NK-92 treated with Interleukin-12 subunit alpha and Interleukin-12 subunit beta, amount 100 ng/mL, for 24 hours (cell line): ENCODE measurements around the gene UBE2E2.

Experiments
- DNase-seq: peaks from one replicate; lab custom pipeline; 2025; lab: John Stamatoyannopoulos, UW

UBE2E2 gene

GRCh38 chr3:23240171-23240785 is 37.2 kb downstream of the UBE2E2 start:
- no peak for DNase-seq

- no peak for DNase-seq
Measured at GRCh38 chr3:23241256-23241655, 38.1 kb downstream of the UBE2E2 start.

GRCh38 chr3:23242106-23242505 is 39.0 kb downstream of the UBE2E2 start:
- DNase-seq, result no peak

GRCh38 chr3:23244324-23245041 is 41.4 kb downstream of the UBE2E2 start:
- no peak for DNase-seq

- no peak for DNase-seq
Measured at GRCh38 chr3:23246651-23247050, 43.5 kb downstream of the UBE2E2 start.

GRCh38 chr3:23248594-23249131 is 45.5 kb downstream of the UBE2E2 start:
- no peak for DNase-seq

- DNase-seq, result no peak
Measured at GRCh38 chr3:23249961-23250360, 46.8 kb downstream of the UBE2E2 start.

- DNase-seq, result no peak
Measured at GRCh38 chr3:23252122-23252521, 49.0 kb downstream of the UBE2E2 start.

GRCh38 chr3:23253214-23253613 is 50.1 kb downstream of the UBE2E2 start:
- no peak for DNase-seq

GRCh38 chr3:23254282-23254681 is 51.2 kb downstream of the UBE2E2 start:
- no peak for DNase-seq

- no peak for DNase-seq
Measured at GRCh38 chr3:23254835-23255234, 51.7 kb downstream of the UBE2E2 start.

- no peak for DNase-seq
Measured at GRCh38 chr3:23256741-23257435, 53.8 kb downstream of the UBE2E2 start.

- DNase-seq, result no peak
Measured at GRCh38 chr3:23258110-23258509, 55.0 kb downstream of the UBE2E2 start.

GRCh38 chr3:23259515-23259914 is 56.4 kb downstream of the UBE2E2 start:
- DNase-seq, result no peak

GRCh38 chr3:23262766-23263165 is 59.6 kb downstream of the UBE2E2 start:
- DNase-seq, result no peak

- DNase-seq, result no peak
Measured at GRCh38 chr3:23263796-23264195, 60.7 kb downstream of the UBE2E2 start.

GRCh38 chr3:23264413-23264812 is 61.3 kb downstream of the UBE2E2 start:
- no peak for DNase-seq

GRCh38 chr3:23270423-23270822 is 67.3 kb downstream of the UBE2E2 start:
- DNase-seq, result no peak

GRCh38 chr3:23271876-23272741 is 69.0 kb downstream of the UBE2E2 start:
- no peak for DNase-seq

GRCh38 chr3:23272820-23273219 is 69.7 kb downstream of the UBE2E2 start:
- no peak for DNase-seq

GRCh38 chr3:23275061-23275460 is 71.9 kb downstream of the UBE2E2 start:
- no peak for DNase-seq

GRCh38 chr3:23275814-23276213 is 72.7 kb downstream of the UBE2E2 start:
- no peak for DNase-seq
